ENCODE data around the gene MRAS.

- TF ChIP-seq POLR2AphosphoS5 (IDR thresholded peaks at IDR 0.05) (no peak), CTCF (IDR thresholded peaks at IDR 0.05) (no peak), EP300 (IDR thresholded peaks at IDR 0.05) (no peak), POLR2A (IDR thresholded peaks at IDR 0.05) (no peak)
Measured at GRCh38 chr3:138445236-138445635, 96.9 kb downstream of the MRAS start.

All from gastroesophageal sphincter (tissue), 3 donors.